ENCODE measurements around the gene ZNF423. TPM values are rescaled to one million over a fixed set of nuclear protein-coding genes. Genes with fewer than 3 reads are reported as not detected.

ZNF423 gene
- total RNA-seq, 1 experiment from 2014 or later = 0.49 TPM

DNA sequence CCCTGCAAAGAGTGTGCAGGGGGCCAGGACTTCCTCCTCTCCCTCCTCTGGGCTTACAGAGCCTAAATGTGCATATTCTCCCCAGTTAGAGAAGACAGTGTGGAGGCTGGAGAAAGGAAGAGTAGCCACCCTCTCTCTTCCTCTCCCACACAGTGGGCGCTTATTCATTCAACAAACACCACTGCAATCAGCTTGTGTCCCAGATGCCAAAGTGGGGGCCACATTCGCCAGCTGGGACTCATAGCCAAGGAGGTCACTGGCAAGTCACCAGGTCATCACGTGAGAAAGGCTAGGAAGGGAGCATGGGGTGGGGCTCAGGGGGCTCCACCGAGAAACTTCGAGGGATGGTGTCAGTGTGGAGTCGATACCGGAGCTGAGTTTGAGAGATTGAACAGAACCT, 45.0 kb upstream of the ZNF423 start:
- ATAC-seq (no peak), DNase-seq (ENCODE audit: low read depth, low spot score) (no peak)
- no TSS peak for BruUV-seq (replicated peaks)
- H3K4me3 ChIP-seq (ENCODE audit: low read depth in 2 of 2, low read length in 2 of 2) = no peak overlapping the region
- H3K36me3 ChIP-seq (ENCODE audit: control insufficient read depth, insufficient read depth, low read length) = no peaks in the 10 kb centered on the region
- CTCF ChIA-PET = no interaction called here
- no peaks in the 10 kb centered on the region for H3K4me1 ChIP-seq (ENCODE audit: control insufficient read depth, insufficient read depth, low read length)
- no peak for TF ChIP-seq POLR2AphosphoS5 (IDR thresholded peaks at IDR 0.05; ENCODE audit: low read depth, low read length)
- TF ChIP-seq TCF7L2 (IDR thresholded peaks at IDR 0.05; ENCODE audit: low read depth, low read length) = no peak
- TF ChIP-seq, protein P1, sequence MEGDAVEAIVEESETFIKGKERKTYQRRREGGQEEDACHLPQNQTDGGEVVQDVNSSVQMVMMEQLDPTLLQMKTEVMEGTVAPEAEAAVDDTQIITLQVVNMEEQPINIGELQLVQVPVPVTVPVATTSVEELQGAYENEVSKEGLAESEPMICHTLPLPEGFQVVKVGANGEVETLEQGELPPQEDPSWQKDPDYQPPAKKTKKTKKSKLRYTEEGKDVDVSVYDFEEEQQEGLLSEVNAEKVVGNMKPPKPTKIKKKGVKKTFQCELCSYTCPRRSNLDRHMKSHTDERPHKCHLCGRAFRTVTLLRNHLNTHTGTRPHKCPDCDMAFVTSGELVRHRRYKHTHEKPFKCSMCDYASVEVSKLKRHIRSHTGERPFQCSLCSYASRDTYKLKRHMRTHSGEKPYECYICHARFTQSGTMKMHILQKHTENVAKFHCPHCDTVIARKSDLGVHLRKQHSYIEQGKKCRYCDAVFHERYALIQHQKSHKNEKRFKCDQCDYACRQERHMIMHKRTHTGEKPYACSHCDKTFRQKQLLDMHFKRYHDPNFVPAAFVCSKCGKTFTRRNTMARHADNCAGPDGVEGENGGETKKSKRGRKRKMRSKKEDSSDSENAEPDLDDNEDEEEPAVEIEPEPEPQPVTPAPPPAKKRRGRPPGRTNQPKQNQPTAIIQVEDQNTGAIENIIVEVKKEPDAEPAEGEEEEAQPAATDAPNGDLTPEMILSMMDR (IDR thresholded peaks at IDR 0.05) = no peak
- TF ChIP-seq, protein P2, sequence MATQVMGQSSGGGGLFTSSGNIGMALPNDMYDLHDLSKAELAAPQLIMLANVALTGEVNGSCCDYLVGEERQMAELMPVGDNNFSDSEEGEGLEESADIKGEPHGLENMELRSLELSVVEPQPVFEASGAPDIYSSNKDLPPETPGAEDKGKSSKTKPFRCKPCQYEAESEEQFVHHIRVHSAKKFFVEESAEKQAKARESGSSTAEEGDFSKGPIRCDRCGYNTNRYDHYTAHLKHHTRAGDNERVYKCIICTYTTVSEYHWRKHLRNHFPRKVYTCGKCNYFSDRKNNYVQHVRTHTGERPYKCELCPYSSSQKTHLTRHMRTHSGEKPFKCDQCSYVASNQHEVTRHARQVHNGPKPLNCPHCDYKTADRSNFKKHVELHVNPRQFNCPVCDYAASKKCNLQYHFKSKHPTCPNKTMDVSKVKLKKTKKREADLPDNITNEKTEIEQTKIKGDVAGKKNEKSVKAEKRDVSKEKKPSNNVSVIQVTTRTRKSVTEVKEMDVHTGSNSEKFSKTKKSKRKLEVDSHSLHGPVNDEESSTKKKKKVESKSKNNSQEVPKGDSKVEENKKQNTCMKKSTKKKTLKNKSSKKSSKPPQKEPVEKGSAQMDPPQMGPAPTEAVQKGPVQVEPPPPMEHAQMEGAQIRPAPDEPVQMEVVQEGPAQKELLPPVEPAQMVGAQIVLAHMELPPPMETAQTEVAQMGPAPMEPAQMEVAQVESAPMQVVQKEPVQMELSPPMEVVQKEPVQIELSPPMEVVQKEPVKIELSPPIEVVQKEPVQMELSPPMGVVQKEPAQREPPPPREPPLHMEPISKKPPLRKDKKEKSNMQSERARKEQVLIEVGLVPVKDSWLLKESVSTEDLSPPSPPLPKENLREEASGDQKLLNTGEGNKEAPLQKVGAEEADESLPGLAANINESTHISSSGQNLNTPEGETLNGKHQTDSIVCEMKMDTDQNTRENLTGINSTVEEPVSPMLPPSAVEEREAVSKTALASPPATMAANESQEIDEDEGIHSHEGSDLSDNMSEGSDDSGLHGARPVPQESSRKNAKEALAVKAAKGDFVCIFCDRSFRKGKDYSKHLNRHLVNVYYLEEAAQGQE (IDR thresholded peaks at IDR 0.05; ENCODE audit: insufficient read depth in 1 of 2, low read depth in 2 of 2, low read length in 1 of 2) = no peak
- no peaks in the 10 kb centered on the region; the same call in 1 of the 2 replicates for H3K27me3 ChIP-seq (ENCODE audit: control insufficient read depth, insufficient read depth, low read length)
- POLR2A ChIA-PET = no interaction called here
- intact Hi-C loops (cut with micrococcal nuclease; ENCODE audit: unreplicated experiment) (loop anchor here (10.0 kb wide), 1 partner anchor 56 kb away; no protein-coding TSS in a partner anchor), in situ Hi-C loops (cut with HindIII; ENCODE audit: low pct_unique_long_range_greater_than_20kb, low sequenced_read_pairs) (no loop called here)
- H3K27ac ChIP-seq (ENCODE audit: low read length) = no peak overlapping the region
- H3K9me3 ChIP-seq (ENCODE audit: control insufficient read depth, insufficient read depth, low read depth, low read length) = no peaks in the 10 kb centered on the region

DNA sequence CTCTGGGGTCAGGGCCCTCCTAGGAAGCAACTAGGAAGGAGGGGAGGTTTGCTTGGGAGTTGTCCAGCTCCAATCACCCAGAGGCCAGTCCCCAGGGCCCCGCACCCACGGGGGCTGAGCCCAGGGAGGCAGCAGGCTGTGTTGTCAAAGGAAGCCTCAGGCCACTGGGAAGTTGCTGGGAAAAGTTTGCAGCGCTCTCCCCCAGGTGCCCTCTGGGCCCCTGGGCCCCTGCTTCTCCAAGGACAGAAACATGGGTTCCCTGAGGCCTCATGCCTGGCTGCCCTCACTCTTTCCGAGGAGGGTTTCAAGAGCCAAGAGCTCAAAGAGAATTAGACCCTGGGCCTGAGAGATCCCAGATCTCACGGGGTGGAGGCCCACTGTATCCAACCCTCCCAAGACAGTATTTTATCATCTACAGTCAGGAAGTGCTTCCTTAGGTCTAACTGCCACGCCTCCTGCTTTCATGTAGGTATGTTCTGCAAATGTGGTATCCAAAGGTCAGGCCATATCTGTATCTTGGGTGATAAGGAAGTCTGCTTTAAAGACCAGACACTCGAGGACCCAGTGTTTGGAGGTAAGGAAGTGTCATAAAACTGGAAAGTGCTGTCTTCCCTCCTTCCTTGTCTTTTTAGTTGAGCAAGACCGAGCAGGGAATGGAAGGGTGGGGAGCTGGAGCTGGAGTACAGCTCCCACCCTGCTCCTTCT, 44.2 kb upstream of the ZNF423 start:
- ChIA-PET POLR2A (interaction anchor here (0.6 kb wide), 1 partner anchor 10 kb away, joined by 6 read pairs; no protein-coding TSS in a partner anchor), CTCF (no interaction called here)
- Histone ChIP-seq H3K27me3 (ENCODE audit: control insufficient read depth, insufficient read depth, low read length) (no peaks in the 10 kb centered on the region), H3K4me3 (ENCODE audit: low read depth in 2 of 2, low read length in 2 of 2) (no peak overlapping the region), H3K9me3 (ENCODE audit: control insufficient read depth, insufficient read depth, low read depth, low read length) (no peaks in the 10 kb centered on the region), H3K4me1 (ENCODE audit: control insufficient read depth, insufficient read depth, low read length) (no peaks in the 10 kb centered on the region), H3K27ac (ENCODE audit: low read length) (no peak overlapping the region), H3K36me3 (ENCODE audit: control insufficient read depth, insufficient read depth, low read length) (no peaks in the 10 kb centered on the region)
- TF ChIP-seq, protein P2 (IDR thresholded peaks at IDR 0.05; ENCODE audit: insufficient read depth in 1 of 2, low read depth in 2 of 2, low read length in 1 of 2) = no peak
- TF ChIP-seq SIN3A (IDR thresholded peaks at IDR 0.05; ENCODE audit: borderline replicate concordance, insufficient read depth, low read depth, low read length) (no peak), TCF7L2 (IDR thresholded peaks at IDR 0.05; ENCODE audit: low read depth, low read length) (no peak), POLR2AphosphoS5 (IDR thresholded peaks at IDR 0.05; ENCODE audit: low read depth, low read length) (no peak)
- TF ChIP-seq, protein P1 (IDR thresholded peaks at IDR 0.05) = no peak
- DNase-seq (ENCODE audit: low read depth, low spot score) = no peak
- in situ Hi-C loops (cut with HindIII; ENCODE audit: low pct_unique_long_range_greater_than_20kb, low sequenced_read_pairs) (no loop called here), intact Hi-C loops (cut with micrococcal nuclease; ENCODE audit: unreplicated experiment) (loop anchor here (10.0 kb wide), 1 partner anchor 55 kb away; no protein-coding TSS in a partner anchor)
- BruUV-seq (replicated peaks) = no TSS peak
- ATAC-seq = no peak
